ENCODE results near the gene RNASE3. TPM values are rescaled to one million over a fixed set of nuclear protein-coding genes. Genes with fewer than 3 reads are reported as not detected.

The RNASE3 gene
- total RNA-seq, result not detected in 2 replicates

DNA sequence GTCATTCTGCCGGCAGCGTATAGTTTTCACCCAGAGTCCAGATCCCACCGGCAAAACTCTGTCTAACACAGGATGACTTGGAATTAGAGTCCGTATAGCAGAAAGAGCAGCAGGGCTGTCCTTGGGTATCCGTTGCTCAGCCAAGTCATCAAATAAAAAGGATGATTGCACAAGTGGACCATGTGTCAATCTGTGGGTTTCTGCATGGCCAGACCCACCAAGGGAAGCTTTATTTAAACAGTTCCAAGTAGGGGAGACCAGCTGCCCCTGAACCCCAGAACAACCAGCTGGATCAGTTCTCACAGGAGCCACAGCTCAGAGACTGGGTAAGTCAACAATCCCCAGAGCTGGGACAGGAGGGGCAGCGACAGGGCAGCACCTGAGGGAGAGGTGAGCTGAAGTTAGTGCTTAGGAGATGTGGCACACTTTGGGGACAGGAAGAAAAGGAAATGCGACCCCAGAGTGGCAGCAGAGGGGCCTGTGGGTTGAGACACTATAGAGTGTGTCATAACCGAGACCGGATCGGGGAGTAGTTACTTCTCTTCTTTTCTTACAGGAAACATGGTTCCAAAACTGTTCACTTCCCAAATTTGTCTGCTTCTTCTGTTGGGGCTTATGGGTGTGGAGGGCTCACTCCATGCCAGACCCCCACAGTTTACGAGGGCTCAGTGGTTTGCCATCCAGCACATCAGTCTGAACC, at the start of gene RNASE3:
TSS of gene RNASE3 (plus strand) at position 260 of the 700 bp plus-strand sequence. CDS start at position 562, 302 bp downstream.

Other genes with a start within 250 kb of the RNASE3 start
- gene OR6S1, start 249.7 kb upstream of the RNASE3 start, total RNA-seq, result not detected in 2 replicates
- gene RNASE4, start 206.8 kb upstream of the RNASE3 start, total RNA-seq, result 14.7 and 15.8 TPM in 2 replicates
- 7.5 and 12.1 TPM in 2 replicates for gene ANG, start 202.6 kb upstream of the RNASE3 start, total RNA-seq
- gene EDDM3A, start 145.5 kb upstream of the RNASE3 start, total RNA-seq, result not detected in 2 replicates
- not detected in 2 replicates for gene EDDM3B, start 123.0 kb upstream of the RNASE3 start, total RNA-seq
- not detected in 2 replicates for gene RNASE6, start 110.1 kb upstream of the RNASE3 start, total RNA-seq
- gene RNASE1, start 88.5 kb upstream of the RNASE3 start, total RNA-seq, result not detected in 2 replicates
- not detected in 2 replicates for gene RNASE2, start 64.1 kb downstream of the RNASE3 start, total RNA-seq
- gene METTL17, start 98.6 kb downstream of the RNASE3 start, total RNA-seq, result 72.5 and 78.1 TPM in 2 replicates
- gene SLC39A2, start 107.9 kb downstream of the RNASE3 start, total RNA-seq, result 0.18 and 0.58 TPM in 2 replicates
- 0.18 TPM in 1 of 2 replicates, not detected in the other for gene NDRG2, start 133.7 kb downstream of the RNASE3 start, total RNA-seq
- not detected in 2 replicates for gene TPPP2, start 138.8 kb downstream of the RNASE3 start, total RNA-seq
- not detected in 2 replicates for gene RNASE13, start 143.4 kb downstream of the RNASE3 start, total RNA-seq
- not detected in 2 replicates for gene RNASE7, start 151.0 kb downstream of the RNASE3 start, total RNA-seq
- not detected in 2 replicates for gene RNASE8, start 166.4 kb downstream of the RNASE3 start, total RNA-seq
- gene ARHGEF40, start 178.9 kb downstream of the RNASE3 start, total RNA-seq, result 20.9 and 30.8 TPM in 2 replicates
- gene ZNF219, start 207.3 kb downstream of the RNASE3 start, total RNA-seq, result 0.29 and 1.1 TPM in 2 replicates
- not detected in 2 replicates for gene TMEM253, start 209.7 kb downstream of the RNASE3 start, total RNA-seq